A549 (cell line): ENCODE measurements around the gene PDZD2. TPM values are rescaled to one million over a fixed set of nuclear protein-coding genes. Genes with fewer than 3 reads are reported as not detected.

ENCODE experiments used
- ATAC-seq, 2 experiments: fragments of 200-7000 bp in 1 of 2; fragments of >200 bp in 1 of 2; cut with Nextera tagmentation in 1 of 2; cut with Tn5 transposase in 1 of 2; 3 replicates each; pipeline versions ENCODE4 v1.8.0 to v1.9.1; 2018 to 2020; ENCODE audit warnings: mild to moderate bottlenecking in 1 of 2, moderate library complexity in 1 of 2
- CTCF ChIA-PET: fragments of 300-600 bp; sonication (Branson Sonifier 250); formaldehyde crosslinking; extraction: SDS; loops from one replicate; lab custom pipeline; 2021; ENCODE audit warnings: antibody characterized with exemption, inconsistent platforms; lab: Yijun Ruan, JAX
- POLR2A ChIA-PET: fragments of 350-600 bp; formaldehyde crosslinking; extraction: SDS; loops from one replicate; lab custom pipeline; 2021; ENCODE audit warnings: antibody characterized with exemption, inconsistent platforms; lab: Yijun Ruan, JAX
- DNase-seq, 2 experiments: peaks; one replicate each; pipeline versions ENCODE4 v3.0.0 to v3.0.0-alpha.2; 2011 to 2016; ENCODE audit warnings: low read depth in 1 of 2, low spot score in 1 of 2
- FAIRE-seq: peaks from 2 replicates; lab custom pipeline; 2011; peaks lifted over from hg19 to GRCh38; lab: Jason Lieb, UNC
- H3K27ac ChIP-seq, 2 experiments: fragments of >200 bp; sonication (Bioruptor Twin); formaldehyde crosslinking; 3 replicates each; pipeline ENCODE4 v1.5.1; 2016 to 2017
- H3K4me1 ChIP-seq: fragments of >200 bp; sonication (Bioruptor Twin); formaldehyde crosslinking; 3 replicates; pipeline ENCODE4 v1.6.1; 2016
- H3K4me2 ChIP-seq: fragments of >200 bp; sonication (Bioruptor Twin); formaldehyde crosslinking; 3 replicates; pipeline ENCODE4 v1.6.1; 2016
- H3K4me3 ChIP-seq: fragments of >200 bp; sonication (Bioruptor Twin); formaldehyde crosslinking; 3 replicates; pipeline ENCODE4 v1.5.1; 2016
- H3K9me3 ChIP-seq: fragments of >200 bp; sonication (Bioruptor Twin); formaldehyde crosslinking; 3 replicates; pipeline ENCODE4 v1.6.1; 2016
- CBX2 ChIP-seq: fragments of 200-600 bp; sonication (generic); IDR thresholded peaks from 2 replicates; pipeline ENCODE4 v1.6.1; 2016; ENCODE audit warnings: low read depth, mild to moderate bottlenecking, borderline replicate concordance
- EHMT2 ChIP-seq: fragments of 200-600 bp; sonication (generic); IDR thresholded peaks from 2 replicates; pipeline ENCODE4 v1.6.1; 2016; ENCODE audit warnings: antibody characterized with exemption, low read depth, mild to moderate bottlenecking, moderate library complexity
- HEYL ChIP-seq: fragments of 250-450 bp; sonication (Bioruptor Pico); IDR thresholded peaks from 2 replicates; pipeline ENCODE4 v1.8.0; 2021; ENCODE audit warnings: mild to moderate bottlenecking, moderate library complexity
- HOXA7 ChIP-seq: fragments of 250-450 bp; sonication (Bioruptor Pico); IDR thresholded peaks from 2 replicates; pipeline ENCODE4 v1.5.0; 2020; ENCODE audit warnings: mild to moderate bottlenecking, moderate library complexity
- HOXB5 ChIP-seq: fragments of 250-450 bp; sonication (Bioruptor Pico); IDR thresholded peaks from 2 replicates; pipeline ENCODE4 v1.5.0; 2020; ENCODE audit warnings: mild to moderate bottlenecking, moderate library complexity
- MAFK ChIP-seq: fragments of 450-650 bp; IDR thresholded peaks from 2 replicates; pipeline ENCODE4 v1.6.1; 2014; ENCODE audit not compliant: partially characterized antibody
- MAZ ChIP-seq: fragments of 150-350 bp; IDR thresholded peaks from 2 replicates; pipeline ENCODE4 v1.6.1; 2014; ENCODE audit warnings: antibody characterized with exemption, low read depth, low read length, borderline replicate concordance
- MYC ChIP-seq: IDR thresholded peaks from 2 replicates; pipeline ENCODE4 v1.6.1; 2012; ENCODE audit warnings: mild to moderate bottlenecking, inconsistent platforms, low read length, improper control_type of control experiment, borderline replicate concordance
- NFE2L2 ChIP-seq: fragments of 150-350 bp; conservative IDR thresholded peaks from 2 replicates; pipeline ENCODE4 v1.6.1; 2014; ENCODE audit warnings: low read length
- NR3C1 ChIP-seq: fragments of >200 bp; sonication (Bioruptor Twin); formaldehyde crosslinking; IDR thresholded peaks from 3 replicates; pipeline ENCODE4 v1.6.1; 2017
- PHF8 ChIP-seq: fragments of 200-600 bp; sonication (generic); IDR thresholded peaks from 2 replicates; pipeline ENCODE4 v1.6.1; 2016; ENCODE audit warnings: low read depth, mild to moderate bottlenecking, antibody characterized with exemption, moderate library complexity, borderline replicate concordance
- POLR2A ChIP-seq: IDR thresholded peaks from 2 replicates; pipeline ENCODE4 v1.6.1; 2012; ENCODE audit warnings: mild to moderate bottlenecking, low read length
- RAD21 ChIP-seq, 2 experiments: fragments of >200 bp in 1 of 2; sonication (Bioruptor Twin) in 1 of 2; formaldehyde crosslinking in 1 of 2; IDR thresholded peaks in 1 of 2; conservative IDR thresholded peaks in 1 of 2; 2 replicates in 1 of 2; 3 replicates in 1 of 2; pipeline ENCODE4 v1.6.1; 2012 to 2018; ENCODE audit warnings: inconsistent platforms in 1 of 2
- RARB ChIP-seq: fragments of 250-450 bp; sonication (Bioruptor Pico); IDR thresholded peaks from 2 replicates; pipeline ENCODE4 v1.8.0; 2021; ENCODE audit warnings: mild to moderate bottlenecking, moderate library complexity
- RFX5 ChIP-seq: fragments of 450-650 bp; IDR thresholded peaks from 2 replicates; pipeline ENCODE4 v1.7.1; 2014; ENCODE audit warnings: antibody characterized with exemption, mild to moderate bottlenecking, moderate library complexity
- SMC3 ChIP-seq: fragments of >200 bp; sonication (Bioruptor Twin); formaldehyde crosslinking; IDR thresholded peaks from 3 replicates; pipeline ENCODE4 v1.6.1; 2018; ENCODE audit warnings: inconsistent platforms
- SREBF2 ChIP-seq: fragments of 450-650 bp; IDR thresholded peaks from 2 replicates; pipeline ENCODE4 v1.6.1; 2014; ENCODE audit warnings: mild to moderate bottlenecking, moderate library complexity
- TP53 ChIP-seq: fragments of 250-450 bp; sonication (Bioruptor Pico); IDR thresholded peaks from 2 replicates; pipeline ENCODE4 v1.5.0; 2021; ENCODE audit warnings: mild to moderate bottlenecking, moderate library complexity
- ZFP36 ChIP-seq: fragments of 450-650 bp; IDR thresholded peaks from 2 replicates; pipeline ENCODE4 v1.6.1; 2014; ENCODE audit warnings: borderline replicate concordance; ENCODE audit not compliant: partially characterized antibody
- WGBS: methylation state at CpG from one replicate; pipeline ENCODE4 v1.1.6; 2017; ENCODE audit errors: missing lambda C conversion rate; 5-methylcytosine and 5-hydroxymethylcytosine counted together
- polyA plus RNA-seq, 4 experiments: library from polyadenylated mRNA; depleted of rRNA in 3 of 4; stranded (reverse); fragments of >200 nt; fragmentation: RNase III in 1 of 4; extraction: RNeasy Plus Mini Kit Qiagen cat#74134 plus additional on column Dnase treatment in 1 of 4; gene quantifications; 2 replicates in 3 of 4; 3 replicates in 1 of 4; pipeline ENCODE4 v1.2.3, GENCODE V29; 2011 to 2017
- TF ChIP-seq, protein P1 (sequence below): fragments of 450-650 bp; IDR thresholded peaks from 2 replicates; pipeline ENCODE4 v1.6.1; 2014; ENCODE audit warnings: antibody characterized with exemption
- TF ChIP-seq, protein P2 (sequence below): IDR thresholded peaks from 2 replicates; pipeline ENCODE4 v1.6.1; 2012; ENCODE audit warnings: low read depth, borderline replicate concordance
- TF ChIP-seq, protein P3 (sequence below): IDR thresholded peaks from 2 replicates; pipeline ENCODE4 v1.6.1; 2012
- TF ChIP-seq, protein P4 (sequence below): fragments of >200 bp; sonication (Bioruptor Twin); formaldehyde crosslinking; IDR thresholded peaks from 3 replicates; pipeline ENCODE4 v1.5.1; 2016

The PDZD2 gene
- polyA plus RNA-seq, 2 of the 4 experiments (the other 2 are of a cell fraction) = 0.06 to 0.09 TPM

DNA sequence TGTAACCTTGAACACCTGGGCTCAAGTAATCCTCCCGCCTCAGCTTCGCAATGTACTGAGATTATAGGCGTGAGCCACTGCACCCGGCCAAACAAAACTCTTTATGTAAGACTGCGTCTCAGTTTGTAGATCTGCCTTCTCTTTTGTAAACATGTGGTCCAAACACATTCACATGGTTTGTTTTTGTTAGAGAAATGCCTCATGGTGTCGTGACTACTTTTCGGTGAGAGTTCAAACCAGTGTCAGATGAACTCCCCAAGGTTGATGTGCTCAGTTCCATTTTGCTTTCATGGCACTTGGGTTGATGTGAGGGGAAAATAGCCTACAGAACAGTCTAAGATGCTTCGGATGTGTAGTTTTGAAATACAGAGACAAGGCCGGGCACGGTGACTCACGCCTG, 303.6 kb downstream of the PDZD2 start:
- TF ChIP-seq CBX2 (no peak), SMC3 (no peak), EHMT2 (no peak), PHF8 (no peak), MAFK (no peak), RARB (CRISPR knock-in tag) (no peak), POLR2A (no peak), TP53 (CRISPR knock-in tag) (no peak), RAD21 (conservative IDR thresholded peaks at IDR 0.05 in 1 of 2, IDR thresholded peaks at IDR 0.05 in 1 of 2) (no peak), MYC (no peak), RFX5 (no peak), HEYL (CRISPR knock-in tag) (no peak), MAZ (no peak), HOXA7 (CRISPR knock-in tag) (no peak), SREBF2 (no peak), NFE2L2 (no peak)
- TF ChIP-seq, protein P1, sequence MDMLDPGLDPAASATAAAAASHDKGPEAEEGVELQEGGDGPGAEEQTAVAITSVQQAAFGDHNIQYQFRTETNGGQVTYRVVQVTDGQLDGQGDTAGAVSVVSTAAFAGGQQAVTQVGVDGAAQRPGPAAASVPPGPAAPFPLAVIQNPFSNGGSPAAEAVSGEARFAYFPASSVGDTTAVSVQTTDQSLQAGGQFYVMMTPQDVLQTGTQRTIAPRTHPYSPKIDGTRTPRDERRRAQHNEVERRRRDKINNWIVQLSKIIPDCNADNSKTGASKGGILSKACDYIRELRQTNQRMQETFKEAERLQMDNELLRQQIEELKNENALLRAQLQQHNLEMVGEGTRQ = no peak
- TF ChIP-seq, protein P2, sequence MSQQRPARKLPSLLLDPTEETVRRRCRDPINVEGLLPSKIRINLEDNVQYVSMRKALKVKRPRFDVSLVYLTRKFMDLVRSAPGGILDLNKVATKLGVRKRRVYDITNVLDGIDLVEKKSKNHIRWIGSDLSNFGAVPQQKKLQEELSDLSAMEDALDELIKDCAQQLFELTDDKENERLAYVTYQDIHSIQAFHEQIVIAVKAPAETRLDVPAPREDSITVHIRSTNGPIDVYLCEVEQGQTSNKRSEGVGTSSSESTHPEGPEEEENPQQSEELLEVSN = no peak
- TF ChIP-seq, protein P3, sequence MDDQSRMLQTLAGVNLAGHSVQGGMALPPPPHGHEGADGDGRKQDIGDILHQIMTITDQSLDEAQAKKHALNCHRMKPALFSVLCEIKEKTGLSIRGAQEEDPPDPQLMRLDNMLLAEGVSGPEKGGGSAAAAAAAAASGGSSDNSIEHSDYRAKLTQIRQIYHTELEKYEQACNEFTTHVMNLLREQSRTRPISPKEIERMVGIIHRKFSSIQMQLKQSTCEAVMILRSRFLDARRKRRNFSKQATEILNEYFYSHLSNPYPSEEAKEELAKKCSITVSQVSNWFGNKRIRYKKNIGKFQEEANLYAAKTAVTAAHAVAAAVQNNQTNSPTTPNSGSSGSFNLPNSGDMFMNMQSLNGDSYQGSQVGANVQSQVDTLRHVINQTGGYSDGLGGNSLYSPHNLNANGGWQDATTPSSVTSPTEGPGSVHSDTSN = no peak
- DNase-seq = no peak
- no peak overlapping the region for H3K27ac ChIP-seq
- H3K4me1 ChIP-seq = no peaks in the 10 kb centered on the region
- WGBS = 81% methylated on average over 11 of the region's 11 CpGs
- ChIA-PET POLR2A (no interaction called here), CTCF (no interaction called here)
- H3K4me3 ChIP-seq = no peak overlapping the region
- H3K4me2 ChIP-seq = no peak overlapping the region
- ATAC-seq = no peak
- H3K9me3 ChIP-seq = no peaks in the 10 kb centered on the region
- FAIRE-seq = no peak

DNA sequence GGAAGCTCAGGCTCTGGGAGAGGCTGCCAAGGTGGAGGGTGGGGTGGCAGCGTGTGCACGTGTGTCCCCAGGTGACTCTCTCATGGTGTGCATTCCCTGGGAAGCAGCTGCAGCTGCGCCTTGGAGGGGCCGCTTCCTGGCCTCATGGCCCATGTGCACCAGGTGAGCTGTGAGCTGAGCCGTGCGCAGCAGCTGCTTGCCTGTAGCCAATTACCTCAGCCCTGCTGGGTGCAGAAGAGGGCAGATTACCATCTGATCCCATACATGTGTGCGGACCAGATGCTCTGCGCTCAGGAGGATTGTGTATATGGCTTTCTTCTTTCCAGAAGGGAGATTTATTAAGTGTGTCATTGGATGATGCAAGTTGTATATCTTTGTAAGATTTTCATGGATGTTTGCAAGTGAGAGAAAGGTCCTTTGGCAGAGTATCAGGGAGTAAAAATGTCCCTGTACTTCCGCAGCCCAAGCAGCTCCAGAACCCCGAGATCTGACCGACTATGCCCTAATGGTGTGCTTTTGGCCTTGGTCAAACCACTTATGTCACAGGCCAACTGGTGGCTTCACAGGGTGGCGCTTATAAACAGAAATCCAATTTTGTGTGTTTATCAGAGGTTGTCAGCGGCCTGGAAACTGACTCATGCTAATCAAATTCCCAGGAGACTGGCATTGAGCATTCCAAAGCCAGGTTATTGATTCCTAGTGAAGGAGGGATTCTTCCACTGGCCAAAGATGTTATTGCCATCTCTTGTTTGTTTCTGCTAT, 305.9 kb downstream of the PDZD2 start:
- ATAC-seq (no peak; a peak in 1 of 6 replicates), FAIRE-seq (no peak), DNase-seq (no peak)
- CTCF ChIA-PET = interaction anchor here (0.7 to 1.1 kb wide), 2 partner anchors 18 to 27 kb away, joined by 3 read pairs; no protein-coding TSS in a partner anchor
- H3K27ac ChIP-seq = no peak overlapping the region
- TF ChIP-seq HOXB5 (CRISPR knock-in tag) = no peak
- no peak for TF ChIP-seq SREBF2
- TF ChIP-seq TP53 (CRISPR knock-in tag) = no peak
- no peak for TF ChIP-seq NR3C1
- no peak for TF ChIP-seq ZFP36
- no peak for TF ChIP-seq POLR2A
- TF ChIP-seq RAD21 (conservative IDR thresholded peaks at IDR 0.05 in 1 of 2, IDR thresholded peaks at IDR 0.05 in 1 of 2) = no peak
- TF ChIP-seq MYC = no peak
- TF ChIP-seq, protein P4, sequence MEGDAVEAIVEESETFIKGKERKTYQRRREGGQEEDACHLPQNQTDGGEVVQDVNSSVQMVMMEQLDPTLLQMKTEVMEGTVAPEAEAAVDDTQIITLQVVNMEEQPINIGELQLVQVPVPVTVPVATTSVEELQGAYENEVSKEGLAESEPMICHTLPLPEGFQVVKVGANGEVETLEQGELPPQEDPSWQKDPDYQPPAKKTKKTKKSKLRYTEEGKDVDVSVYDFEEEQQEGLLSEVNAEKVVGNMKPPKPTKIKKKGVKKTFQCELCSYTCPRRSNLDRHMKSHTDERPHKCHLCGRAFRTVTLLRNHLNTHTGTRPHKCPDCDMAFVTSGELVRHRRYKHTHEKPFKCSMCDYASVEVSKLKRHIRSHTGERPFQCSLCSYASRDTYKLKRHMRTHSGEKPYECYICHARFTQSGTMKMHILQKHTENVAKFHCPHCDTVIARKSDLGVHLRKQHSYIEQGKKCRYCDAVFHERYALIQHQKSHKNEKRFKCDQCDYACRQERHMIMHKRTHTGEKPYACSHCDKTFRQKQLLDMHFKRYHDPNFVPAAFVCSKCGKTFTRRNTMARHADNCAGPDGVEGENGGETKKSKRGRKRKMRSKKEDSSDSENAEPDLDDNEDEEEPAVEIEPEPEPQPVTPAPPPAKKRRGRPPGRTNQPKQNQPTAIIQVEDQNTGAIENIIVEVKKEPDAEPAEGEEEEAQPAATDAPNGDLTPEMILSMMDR = no peak
- TF ChIP-seq, protein P2 = no peak
- no peak overlapping the region for H3K4me2 ChIP-seq
- POLR2A ChIA-PET = no interaction called here
- H3K4me1 ChIP-seq = no peaks in the 10 kb centered on the region
- no peak overlapping the region for H3K4me3 ChIP-seq
- WGBS = 68% methylated on average over 13 of the region's 13 CpGs
- H3K9me3 ChIP-seq = no peaks in the 10 kb centered on the region
